H1 (cell line): ENCODE results near the gene TLCD3B. TPM values are rescaled to one million over a fixed set of nuclear protein-coding genes. Genes with fewer than 3 reads are reported as not detected.

Experiments
- CTCF ChIA-PET: fragments of 300-600 bp; sonication (Branson Sonifier 250); formaldehyde crosslinking; loops from one replicate; lab custom pipeline; 2021; ENCODE audit not compliant: partially characterized antibody; lab: Charles Lee
- POLR2A ChIA-PET: fragments of 300-600 bp; sonication (Branson Sonifier 250); formaldehyde crosslinking; loops from one replicate; lab custom pipeline; 2021; ENCODE audit warnings: inconsistent platforms; ENCODE audit not compliant: partially characterized antibody; lab: Charles Lee
- DNase-seq, 2 experiments: peaks; one replicate each; pipeline versions ENCODE4 v3.0.0 to v3.0.0-alpha.2; 2010 to 2022; ENCODE audit warnings: low spot score in 2 of 2, low read depth in 1 of 2, mixed read lengths in 1 of 2
- FAIRE-seq: peaks from 2 replicates; lab custom pipeline; 2011; peaks lifted over from hg19 to GRCh38; lab: Jason Lieb, UNC
- H2AFZ ChIP-seq: 2 replicates; pipeline ENCODE4 v1.8.1; 2012; ENCODE audit warnings: low read length, inconsistent platforms
- H2AK5ac ChIP-seq: 2 replicates; pipeline ENCODE4 v1.6.1; 2013; ENCODE audit warnings: low read depth, low read length
- H2BK120ac ChIP-seq: replicated peaks from 2 replicates; pipeline ENCODE3; 2013; ENCODE audit warnings: low read depth, low read length, inconsistent platforms
- H2BK12ac ChIP-seq: 2 replicates; pipeline ENCODE4 v1.6.1; 2013; ENCODE audit warnings: low read depth, low read length
- H2BK15ac ChIP-seq: 2 replicates; pipeline ENCODE4 v1.6.1; 2013; ENCODE audit warnings: low read length
- H2BK20ac ChIP-seq: 2 replicates; pipeline ENCODE4 v1.6.1; 2013; ENCODE audit warnings: low read length
- H2BK5ac ChIP-seq: 2 replicates; pipeline ENCODE4 v1.6.1; 2013; ENCODE audit warnings: low read depth, low read length
- H3K14ac ChIP-seq: 2 replicates; pipeline ENCODE4 v1.6.1; 2013; ENCODE audit warnings: inconsistent platforms; ENCODE audit not compliant: insufficient read length
- H3K18ac ChIP-seq: 2 replicates; pipeline ENCODE4 v1.6.1; 2013; ENCODE audit warnings: low read length; ENCODE audit errors: extremely low read depth
- H3K23ac ChIP-seq: 2 replicates; pipeline ENCODE4 v1.6.1; 2013; ENCODE audit warnings: inconsistent platforms; ENCODE audit not compliant: insufficient read length
- H3K23me2 ChIP-seq: 2 replicates; pipeline ENCODE4 v1.6.1; 2013; ENCODE audit warnings: low read depth, low read length
- H3K27ac ChIP-seq: 2 replicates; pipeline ENCODE4 v1.6.1; 2011; ENCODE audit warnings: low read depth, low read length, inconsistent platforms
- H3K27me3 ChIP-seq, 4 experiments: replicated peaks in 1 of 4; 1 replicate in 1 of 4; 2 replicates in 3 of 4; pipeline versions ENCODE4 v1.6.1 to v1.8.1; 2011 to 2013; ENCODE audit warnings: low read length in 3 of 4, mild to moderate bottlenecking in 3 of 4, inconsistent platforms in 2 of 4, mixed read lengths in 2 of 4, moderate library complexity in 1 of 4; ENCODE audit not compliant: control insufficient read depth in 3 of 4, insufficient read depth in 3 of 4; ENCODE audit errors: extremely low read depth in 1 of 4
- H3K36me3 ChIP-seq, 4 experiments: 2 replicates each; pipeline versions ENCODE4 v1.6.1 to v1.8.1; 2011 to 2013; ENCODE audit warnings: mild to moderate bottlenecking in 4 of 4, low read length in 3 of 4, moderate library complexity in 2 of 4, control low read depth in 1 of 4, inconsistent platforms in 1 of 4; ENCODE audit not compliant: insufficient read depth in 4 of 4, control insufficient read depth in 2 of 4
- H3K4ac ChIP-seq: replicated peaks from 2 replicates; pipeline ENCODE3; 2013; ENCODE audit warnings: low read length, low read depth, mixed read lengths, inconsistent platforms; ENCODE audit not compliant: insufficient read length
- H3K4me1 ChIP-seq, 4 experiments: replicated peaks in 1 of 4; 1 replicate in 1 of 4; 2 replicates in 3 of 4; pipeline versions ENCODE4 v1.6.1 to v1.8.1; 2011 to 2013; ENCODE audit warnings: low read length in 3 of 4, inconsistent platforms in 2 of 4, mixed read lengths in 1 of 4; ENCODE audit not compliant: insufficient read depth in 4 of 4, control insufficient read depth in 3 of 4
- H3K4me2 ChIP-seq, 2 experiments: 2 replicates each; pipeline versions ENCODE4 v1.6.1 to v1.8.1; 2011 to 2013; ENCODE audit warnings: low read depth in 2 of 2, low read length in 2 of 2, control low read depth in 1 of 2, inconsistent platforms in 1 of 2, mild to moderate bottlenecking in 1 of 2; ENCODE audit not compliant: insufficient read depth in 1 of 2
- H3K4me3 ChIP-seq, 4 experiments: fragments of 200-600, 300-600 bp in 1 of 4; sonication (generic), shearing (Covaris generic), sonication (Bioruptor Twin) in 1 of 4; 2 replicates each; pipeline versions ENCODE4 v1.5.1 to v1.8.1; 2011 to 2016; ENCODE audit warnings: low read length in 4 of 4, low read depth in 3 of 4, control low read depth in 2 of 4, inconsistent platforms in 2 of 4, mild to moderate bottlenecking in 2 of 4, mixed read lengths in 1 of 4, moderate library complexity in 1 of 4; ENCODE audit not compliant: insufficient read depth in 2 of 4; ENCODE audit errors: extremely low read depth in 1 of 4
- H3K56ac ChIP-seq: replicated peaks from 2 replicates; pipeline ENCODE3; 2013; ENCODE audit warnings: low read depth, mild to moderate bottlenecking, mixed read lengths, low read length, inconsistent platforms; ENCODE audit not compliant: insufficient read length
- H3K79me1 ChIP-seq: 2 replicates; pipeline ENCODE4 v1.6.1; 2013; ENCODE audit warnings: low read depth, low read length, control low read depth
- H3K79me2 ChIP-seq, 2 experiments: 2 replicates each; pipeline versions ENCODE4 v1.6.1 to v1.8.1; 2012 to 2013; ENCODE audit warnings: low read length in 2 of 2, mild to moderate bottlenecking in 2 of 2, inconsistent platforms in 1 of 2; ENCODE audit not compliant: insufficient read depth in 2 of 2, control insufficient read depth in 1 of 2
- H3K9ac ChIP-seq, 4 experiments: replicated peaks in 1 of 4; 1 replicate in 1 of 4; 2 replicates in 3 of 4; pipeline versions ENCODE4 v1.6.1 to v1.8.1; 2011 to 2013; ENCODE audit warnings: low read depth in 3 of 4, low read length in 3 of 4, control low read depth in 2 of 4, mild to moderate bottlenecking in 2 of 4, moderate library complexity in 2 of 4, inconsistent platforms in 1 of 4; ENCODE audit errors: extremely low read depth in 1 of 4
- H3K9me3 ChIP-seq, 2 experiments: 2 replicates each; pipeline versions ENCODE4 v1.6.1 to v1.8.1; 2012 to 2013; ENCODE audit warnings: mild to moderate bottlenecking in 2 of 2, moderate library complexity in 2 of 2, control low read depth in 1 of 2, inconsistent platforms in 1 of 2, low read depth in 1 of 2, low read length in 1 of 2, mixed read lengths in 1 of 2; ENCODE audit not compliant: insufficient read depth in 2 of 2
- H4K20me1 ChIP-seq, 2 experiments: replicated peaks in 1 of 2; 2 replicates each; pipeline versions ENCODE3 to v1.8.1; 2011 to 2013; ENCODE audit warnings: inconsistent platforms in 2 of 2, low read length in 2 of 2, mild to moderate bottlenecking in 1 of 2; ENCODE audit not compliant: insufficient read depth in 2 of 2, control insufficient read depth in 1 of 2
- H4K5ac ChIP-seq: 2 replicates; pipeline ENCODE4 v1.6.1; 2013; ENCODE audit warnings: low read length, low read depth, mixed read lengths, inconsistent platforms; ENCODE audit not compliant: insufficient read length
- H4K8ac ChIP-seq: 2 replicates; pipeline ENCODE4 v1.8.0; 2013; ENCODE audit warnings: mild to moderate bottlenecking, moderate library complexity, low read length, inconsistent platforms; ENCODE audit not compliant: insufficient read depth; ENCODE audit errors: extremely low read depth
- H4K91ac ChIP-seq: replicated peaks from 2 replicates; pipeline ENCODE3; 2013; ENCODE audit warnings: low read length, mixed read lengths, inconsistent platforms; ENCODE audit not compliant: insufficient read length
- E2F6 ChIP-seq: IDR thresholded peaks from 2 replicates; pipeline ENCODE4 v1.6.1; 2012; ENCODE audit warnings: inconsistent platforms
- EP300 ChIP-seq, 2 experiments: IDR thresholded peaks; 1 replicate in 1 of 2; 2 replicates in 1 of 2; pipeline ENCODE4 v1.6.1; 2011 to 2012; ENCODE audit warnings: low read depth in 2 of 2, low read length in 2 of 2, mild to moderate bottlenecking in 2 of 2, borderline replicate concordance in 1 of 2, inconsistent platforms in 1 of 2, moderate library complexity in 1 of 2
- MAFK ChIP-seq: IDR thresholded peaks from 2 replicates; pipeline ENCODE4 v1.6.1; 2012; ENCODE audit warnings: low read depth, mild to moderate bottlenecking, improper control_type of control experiment, low read length
- NANOG ChIP-seq: IDR thresholded peaks from 2 replicates; pipeline ENCODE4 v1.6.1; 2011; ENCODE audit warnings: low read length, low read depth, mild to moderate bottlenecking, inconsistent platforms; ENCODE audit not compliant: insufficient read depth, poor library complexity, severe bottlenecking
- RNF2 ChIP-seq: fragments of 200-900, 300-1000 bp; sonication (generic); IDR thresholded peaks from 2 replicates; pipeline ENCODE4 v1.7.1; 2016; ENCODE audit warnings: borderline replicate concordance, low read depth, mild to moderate bottlenecking, antibody characterized with exemption, low read length; ENCODE audit not compliant: poor library complexity, severe bottlenecking; ENCODE audit errors: missing control alignments
- SIN3A ChIP-seq, 2 experiments: IDR thresholded peaks in 1 of 2; conservative IDR thresholded peaks in 1 of 2; 2 replicates each; pipeline ENCODE4 v1.6.1; 2011 to 2012; ENCODE audit warnings: low read length in 2 of 2, improper control_type of control experiment in 1 of 2, low read depth in 1 of 2, mild to moderate bottlenecking in 1 of 2
- SIX5 ChIP-seq: IDR thresholded peaks from 2 replicates; pipeline ENCODE4 v1.6.1; 2011; ENCODE audit warnings: mild to moderate bottlenecking, low read depth, low read length
- SUZ12 ChIP-seq: fragments of 200-600 bp; sonication (generic); IDR thresholded peaks from 2 replicates; pipeline ENCODE4 v1.6.1; 2012; ENCODE audit warnings: mild to moderate bottlenecking, inconsistent platforms, low read length, moderate library complexity, mixed read lengths
- WGBS, 2 experiments: shearing (Covaris generic) in 1 of 2; methylation state at CpG; one replicate each; pipeline versions ENCODE4 v1.1.6 to v1.1.7; 2013 to 2015; ENCODE audit warnings: low lambda C conversion rate in 2 of 2, mixed read lengths in 2 of 2, inconsistent platforms in 1 of 2, low coverage in 1 of 2, missing lambda C conversion rate in 1 of 2; ENCODE audit not compliant: insufficient replicate concordance in 2 of 2, insufficient coverage in 1 of 2, insufficient read length in 1 of 2; ENCODE audit errors: extremely low coverage in 1 of 2, missing lambda C conversion rate in 1 of 2; 5-methylcytosine and 5-hydroxymethylcytosine counted together
- polyA plus RNA-seq, 7 experiments: library from polyadenylated mRNA; depleted of rRNA in 3 of 7; stranded (reverse) in 5 of 7; unstranded in 2 of 7; fragments of >200 nt in 5 of 7; fragments of 200-250 nt in 2 of 7; gene quantifications; 1 replicate in 5 of 7; 2 replicates in 1 of 7; 4 replicates in 1 of 7; pipeline versions ENCODE4 v1.2.1 to v1.2.3, GENCODE V29; 2011 to 2013; ENCODE audit warnings: missing spikeins in 2 of 7, mixed read lengths in 2 of 7
- total RNA-seq: library from RNA; stranded (reverse); fragmentation: NEBNext Ultra II Directional; extraction: Animal tissue kit (Norgen Biotek cat#: 25700); gene quantifications from 2 replicates; pipeline ENCODE4 v1.2.1, GENCODE V29; 2021

Gene TLCD3B
- total and polyA plus RNA-seq, 2 of the 8 experiments (the other 6 are each of a cell fraction or from before 2014, with no cell fraction given), result 15.2 to 26.9 TPM

- CTCF ChIA-PET, result interaction anchor here (0.6 to 1.6 kb wide), 4 partner anchors 10 to 40 kb away, joined by 3 to 5 read pairs (median 4); no protein-coding TSS in a partner anchor
- Histone ChIP-seq H3K9me3 (no peaks in the 10 kb centered on the region), H3K56ac (peak within 1 kb of the TSS; percentile 75), H3K4me3 (peak within 1 kb of the TSS; percentile 75 to 91 (median 80)), H3K14ac (no peak within 1 kb of the TSS), H3K23ac (no peak within 1 kb of the TSS), H3K4ac (peak within 1 kb of the TSS; percentile 27), H3K9ac (peak within 1 kb of the TSS; percentile 70 to 86 (median 78)), H3K27ac (peak within 1 kb of the TSS; percentile 86), H2BK12ac (peak within 1 kb of the TSS; percentile 10; the same call in 1 of the 2 replicates), H3K4me1 (peaks cover 0 to 10% (median 4%) of the 10 kb centered on the region in 4 experiments; a peak in 6 of 7 replicates), H3K23me2 (peaks cover 9% of the 10 kb centered on the region; the same call in 1 of the 2 replicates), H2AFZ (peak within 1 kb of the TSS; percentile 86), H3K79me2 (peaks cover 0 to 7% of the 10 kb centered on the region in 2 experiments; a peak in 1 of 4 replicates), H3K79me1 (peaks cover 3% of the 10 kb centered on the region; the same call in 1 of the 2 replicates), H2BK120ac (no peak within 1 kb of the TSS), H4K8ac (peak within 1 kb of the TSS; percentile 93), H2BK15ac (peak within 1 kb of the TSS; percentile 77; the same call in 1 of the 2 replicates), H2BK5ac (peak within 1 kb of the TSS; percentile 81), H4K20me1 (peaks cover 0 to 4% of the 10 kb centered on the region in 2 experiments), H4K91ac (peak within 1 kb of the TSS; percentile 87), H4K5ac (peak within 1 kb of the TSS; percentile 85), H3K4me2 (peak within 1 kb of the TSS; percentile 78 to 92), H2BK20ac (no peak within 1 kb of the TSS), H3K36me3 (peaks cover 0 to 11% (median under 1%) of the 10 kb centered on the region in 4 experiments; a peak in 6 of 8 replicates), H3K18ac (peak within 1 kb of the TSS; percentile 97), H2AK5ac (no peak within 1 kb of the TSS), H3K27me3 (no peaks in the 10 kb centered on the region)
- FAIRE-seq (no peak), DNase-seq (peak; percentile 90 to 98)
- POLR2A ChIA-PET, result interaction anchor here (0.7 to 5.5 kb wide), 18 partner anchors 10 to 286 kb away, joined by 3 to 34 read pairs (median 4); partner anchors contain the start of genes ALDOA, DOC2A, KCTD13 and PRRT2
- 2% methylated on average over 57 of the region's 65 CpGs; no CpG with 5 or more reads in 1 of the 2 experiments for WGBS, 2 experiments
- TF ChIP-seq SUZ12 (no peak), MAFK (no peak), RNF2 (no peak), EP300 (IDR thresholded peaks at IDR 0.05; ENCODE audit: borderline replicate concordance in 1 of 2, low read depth in 2 of 2, low read length in 2 of 2) (no peak), SIN3A (conservative IDR thresholded peaks at IDR 0.05 in 1 of 2, IDR thresholded peaks at IDR 0.05 in 1 of 2; ENCODE audit: low read depth in 1 of 2, low read length in 2 of 2) (0 out of 4 replicates have a peak, but pooled peaks have one; percentile 14 to 58), NANOG (no peak), SIX5 (peak; percentile 71), E2F6 (no peak)
Observed at GRCh38 chr16:29995911-29996765, 34.9 kb downstream of the TLCD3B start, which contains the start of gene INO80E. TSS of gene INO80E (plus strand) at chr16:29996241. CDS start at chr16:29996311, 70 bp downstream.
